ENCODE results near the gene RGS2.

Gene RGS2

GRCh38 chr1:192808518-192809306 lies at the start of gene RGS2:
Gene RGS2, plus strand, starts transcription at chr1:192809039. Its CDS starts 33 bp downstream, at chr1:192809072.
- peak; percentile 87 for DNase-seq (ENCODE audit: low spot score)

- DNase-seq (ENCODE audit: low spot score): no peak
These were observed 49.7 kb upstream of the RGS2 start for GRCh38 chr1:192759104-192759503.

- DNase-seq (ENCODE audit: low spot score): no peak
These were observed 46.6 kb upstream of the RGS2 start for GRCh38 chr1:192762265-192762664.

GRCh38 chr1:192763243-192763642 lies 45.6 kb upstream of the RGS2 start:
- DNase-seq (ENCODE audit: low spot score): no peak

GRCh38 chr1:192763756-192764155 lies 45.1 kb upstream of the RGS2 start:
- no peak for DNase-seq (ENCODE audit: low spot score)

- DNase-seq (ENCODE audit: low spot score): no peak
These were observed 44.2 kb upstream of the RGS2 start for GRCh38 chr1:192764675-192765074.

- no peak for DNase-seq (ENCODE audit: low spot score)
These were observed 42.7 kb upstream of the RGS2 start for GRCh38 chr1:192766009-192766625.

- DNase-seq (ENCODE audit: low spot score): no peak
These were observed 42.0 kb upstream of the RGS2 start for GRCh38 chr1:192766876-192767275.

GRCh38 chr1:192767798-192768197 lies 41.0 kb upstream of the RGS2 start:
- no peak for DNase-seq (ENCODE audit: low spot score)

- DNase-seq (ENCODE audit: low spot score): no peak
These were observed 40.4 kb upstream of the RGS2 start for GRCh38 chr1:192768463-192768862.

GRCh38 chr1:192771341-192771740 lies 37.5 kb upstream of the RGS2 start:
- DNase-seq (ENCODE audit: low spot score): no peak

GRCh38 chr1:192775631-192776030 lies 33.2 kb upstream of the RGS2 start:
- DNase-seq (ENCODE audit: low spot score): no peak

- DNase-seq (ENCODE audit: low spot score): no peak
These were observed 32.6 kb upstream of the RGS2 start for GRCh38 chr1:192776206-192776605.

- DNase-seq (ENCODE audit: low spot score): no peak
These were observed 31.8 kb upstream of the RGS2 start for GRCh38 chr1:192776998-192777397.

- no peak for DNase-seq (ENCODE audit: low spot score)
These were observed 25.0 kb upstream of the RGS2 start for GRCh38 chr1:192783791-192784190.

- DNase-seq (ENCODE audit: low spot score): no peak
These were observed 24.4 kb upstream of the RGS2 start for GRCh38 chr1:192784397-192784796.

- no peak for DNase-seq (ENCODE audit: low spot score)
These were observed 22.3 kb upstream of the RGS2 start for GRCh38 chr1:192786576-192786975.

- DNase-seq (ENCODE audit: low spot score): no peak
These were observed 20.8 kb upstream of the RGS2 start for GRCh38 chr1:192787914-192788585.

GRCh38 chr1:192789871-192790270 lies 19.0 kb upstream of the RGS2 start:
- DNase-seq (ENCODE audit: low spot score): no peak

- DNase-seq (ENCODE audit: low spot score): no peak
These were observed 16.2 kb upstream of the RGS2 start for GRCh38 chr1:192792628-192793027.

GRCh38 chr1:192793983-192794767 lies 14.7 kb upstream of the RGS2 start:
- DNase-seq (ENCODE audit: low spot score): no peak

- DNase-seq (ENCODE audit: low spot score): no peak
These were observed 14.1 kb upstream of the RGS2 start for GRCh38 chr1:192794768-192795035.

Data from CD4-positive, alpha-beta T cell treated with Interleukin-6 at 100 ng/mL for 8 hours (primary cell).